Measurements from ENCODE around the gene DOK7.

DNA sequence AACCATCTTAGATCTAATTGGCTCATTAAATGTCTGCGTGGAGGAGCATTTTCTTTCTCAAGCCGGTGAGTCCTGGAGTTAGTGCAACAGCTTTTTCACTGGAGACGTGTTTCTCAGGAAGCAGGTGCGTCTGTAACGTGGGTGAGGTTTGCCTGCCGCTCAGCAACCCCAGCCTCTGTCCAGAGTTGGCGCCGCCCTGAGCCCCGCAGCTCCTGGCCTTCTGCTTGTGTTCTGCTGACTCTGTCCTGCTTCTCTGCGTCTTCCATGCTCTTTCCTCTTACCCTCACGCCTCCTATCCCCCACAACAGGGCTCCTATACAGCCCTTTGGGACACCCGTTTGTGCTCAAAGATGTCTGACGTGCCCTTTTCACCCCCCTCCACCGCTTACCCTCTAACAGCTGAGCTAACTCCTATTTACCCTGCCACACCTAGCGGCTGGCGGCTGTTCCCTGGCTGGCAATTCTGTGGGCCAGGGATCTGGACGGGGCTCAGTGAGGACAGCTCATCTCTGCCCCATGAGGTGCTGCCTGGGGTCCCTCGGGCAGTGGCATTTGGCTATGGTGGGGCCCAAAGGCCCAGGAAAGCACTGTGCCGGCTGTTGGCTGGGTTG is 18.8 kb downstream of the DOK7 start:
- TF ChIP-seq POLR2A (IDR thresholded peaks at IDR 0.05): no peak
- TF ChIP-seq, protein P1, sequence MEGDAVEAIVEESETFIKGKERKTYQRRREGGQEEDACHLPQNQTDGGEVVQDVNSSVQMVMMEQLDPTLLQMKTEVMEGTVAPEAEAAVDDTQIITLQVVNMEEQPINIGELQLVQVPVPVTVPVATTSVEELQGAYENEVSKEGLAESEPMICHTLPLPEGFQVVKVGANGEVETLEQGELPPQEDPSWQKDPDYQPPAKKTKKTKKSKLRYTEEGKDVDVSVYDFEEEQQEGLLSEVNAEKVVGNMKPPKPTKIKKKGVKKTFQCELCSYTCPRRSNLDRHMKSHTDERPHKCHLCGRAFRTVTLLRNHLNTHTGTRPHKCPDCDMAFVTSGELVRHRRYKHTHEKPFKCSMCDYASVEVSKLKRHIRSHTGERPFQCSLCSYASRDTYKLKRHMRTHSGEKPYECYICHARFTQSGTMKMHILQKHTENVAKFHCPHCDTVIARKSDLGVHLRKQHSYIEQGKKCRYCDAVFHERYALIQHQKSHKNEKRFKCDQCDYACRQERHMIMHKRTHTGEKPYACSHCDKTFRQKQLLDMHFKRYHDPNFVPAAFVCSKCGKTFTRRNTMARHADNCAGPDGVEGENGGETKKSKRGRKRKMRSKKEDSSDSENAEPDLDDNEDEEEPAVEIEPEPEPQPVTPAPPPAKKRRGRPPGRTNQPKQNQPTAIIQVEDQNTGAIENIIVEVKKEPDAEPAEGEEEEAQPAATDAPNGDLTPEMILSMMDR (IDR thresholded peaks at IDR 0.05): no peak

Measured in body of pancreas (tissue), 4 donors.